Measurements from ENCODE around the gene OR51B2. TPM values are rescaled to one million over a fixed set of nuclear protein-coding genes. Genes with fewer than 3 reads are reported as not detected.

Gene OR51B2
- total and polyA plus RNA-seq, 8 donors = 0.23 TPM; not detected in 7

GRCh38 chr11:5286351-5286750, 37.7 kb downstream of the OR51B2 start:
- ATAC-seq = no peak
- no peaks in the 10 kb centered on the region for H3K9me3 ChIP-seq
- H3K27ac ChIP-seq = no peak overlapping the region

DNA sequence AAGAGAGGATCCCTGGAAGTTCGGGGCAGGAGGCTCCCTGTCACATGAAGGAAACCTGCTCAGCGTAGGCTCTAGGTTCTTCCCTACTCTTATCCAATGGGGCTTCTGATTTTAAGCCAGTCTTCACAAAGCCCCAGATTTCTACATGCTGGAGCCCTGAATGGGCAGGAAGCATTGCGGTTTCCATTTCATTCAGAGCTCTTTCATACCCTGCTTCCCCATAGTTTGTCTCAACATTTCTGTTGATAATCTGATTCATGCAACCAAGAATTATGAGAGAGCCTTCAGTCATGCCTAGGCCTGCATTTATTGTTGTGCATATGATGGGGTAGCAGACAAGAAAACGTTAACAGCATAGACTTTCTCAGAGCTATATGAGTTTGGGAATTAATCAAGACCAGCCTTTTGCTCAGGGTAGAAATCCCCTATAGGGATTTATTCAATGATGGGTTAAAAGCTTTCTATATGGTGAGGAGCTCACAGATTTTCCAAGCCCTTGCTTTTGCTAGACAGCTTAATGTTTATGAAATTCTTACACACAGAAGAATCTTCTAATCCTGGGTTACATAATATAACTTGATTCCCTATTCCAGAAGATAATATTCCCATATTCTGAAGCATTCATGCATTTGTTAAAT, 38.3 kb downstream of the OR51B2 start:
- TF ChIP-seq, protein P1, sequence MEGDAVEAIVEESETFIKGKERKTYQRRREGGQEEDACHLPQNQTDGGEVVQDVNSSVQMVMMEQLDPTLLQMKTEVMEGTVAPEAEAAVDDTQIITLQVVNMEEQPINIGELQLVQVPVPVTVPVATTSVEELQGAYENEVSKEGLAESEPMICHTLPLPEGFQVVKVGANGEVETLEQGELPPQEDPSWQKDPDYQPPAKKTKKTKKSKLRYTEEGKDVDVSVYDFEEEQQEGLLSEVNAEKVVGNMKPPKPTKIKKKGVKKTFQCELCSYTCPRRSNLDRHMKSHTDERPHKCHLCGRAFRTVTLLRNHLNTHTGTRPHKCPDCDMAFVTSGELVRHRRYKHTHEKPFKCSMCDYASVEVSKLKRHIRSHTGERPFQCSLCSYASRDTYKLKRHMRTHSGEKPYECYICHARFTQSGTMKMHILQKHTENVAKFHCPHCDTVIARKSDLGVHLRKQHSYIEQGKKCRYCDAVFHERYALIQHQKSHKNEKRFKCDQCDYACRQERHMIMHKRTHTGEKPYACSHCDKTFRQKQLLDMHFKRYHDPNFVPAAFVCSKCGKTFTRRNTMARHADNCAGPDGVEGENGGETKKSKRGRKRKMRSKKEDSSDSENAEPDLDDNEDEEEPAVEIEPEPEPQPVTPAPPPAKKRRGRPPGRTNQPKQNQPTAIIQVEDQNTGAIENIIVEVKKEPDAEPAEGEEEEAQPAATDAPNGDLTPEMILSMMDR (IDR thresholded peaks at IDR 0.05) = no peak
- H3K4me3 ChIP-seq = no peak overlapping the region
- DNase-seq (no peak), ATAC-seq (no peak)
- H3K4me1 ChIP-seq = no peaks in the 10 kb centered on the region
- H3K27ac ChIP-seq = no peak overlapping the region
- H3K27me3 ChIP-seq = no peaks in the 10 kb centered on the region
- H3K36me3 ChIP-seq = no peaks in the 10 kb centered on the region
- H3K9me3 ChIP-seq = no peaks in the 10 kb centered on the region
- intact Hi-C loops (cut with DNase I) = no loop called here

More at GRCh38 chr11:5286351-5286750, 37.7 kb downstream of the OR51B2 start:
- no peaks in the 10 kb centered on the region for H3K36me3 ChIP-seq
- intact Hi-C loops (cut with DNase I) = no loop called here
- H3K4me3 ChIP-seq = no peak overlapping the region
- H3K27me3 ChIP-seq = no peaks in the 10 kb centered on the region
- no peaks in the 10 kb centered on the region for H3K4me1 ChIP-seq
- TF ChIP-seq, protein P1 (IDR thresholded peaks at IDR 0.05) = no peak
- no peak for DNase-seq

- intact Hi-C loops (cut with DNase I) = no loop called here
- DNase-seq = no peak
- TF ChIP-seq, protein P1 (IDR thresholded peaks at IDR 0.05) = no peak
- H3K4me1 ChIP-seq = no peaks in the 10 kb centered on the region
- H3K36me3 ChIP-seq = no peaks in the 10 kb centered on the region
- H3K27me3 ChIP-seq = no peaks in the 10 kb centered on the region
- no peak for ATAC-seq
- H3K9me3 ChIP-seq = no peaks in the 10 kb centered on the region
- H3K4me3 ChIP-seq = no peak overlapping the region
- no peak overlapping the region for H3K27ac ChIP-seq
These were observed 39.5 kb downstream of the OR51B2 start for GRCh38 chr11:5284637-5285036.

- DNase-seq (no peak), ATAC-seq (no peak)
- Histone ChIP-seq H3K36me3 (no peaks in the 10 kb centered on the region), H3K4me3 (no peak overlapping the region), H3K27ac (no peak overlapping the region), H3K27me3 (no peaks in the 10 kb centered on the region), H3K9me3 (no peaks in the 10 kb centered on the region), H3K4me1 (no peaks in the 10 kb centered on the region)
- intact Hi-C loops (cut with DNase I) = no loop called here
- TF ChIP-seq, protein P1 (IDR thresholded peaks at IDR 0.05) = no peak
These were observed 40.2 kb downstream of the OR51B2 start for GRCh38 chr11:5283882-5284281.

- Histone ChIP-seq H3K4me3 (no peak overlapping the region), H3K27me3 (no peaks in the 10 kb centered on the region), H3K4me1 (no peaks in the 10 kb centered on the region), H3K36me3 (no peaks in the 10 kb centered on the region), H3K27ac (no peak overlapping the region), H3K9me3 (no peaks in the 10 kb centered on the region)
- ATAC-seq (no peak), DNase-seq (no peak)
- intact Hi-C loops (cut with DNase I) = no loop called here
- TF ChIP-seq, protein P1 (IDR thresholded peaks at IDR 0.05) = no peak
These were observed 41.0 kb downstream of the OR51B2 start for GRCh38 chr11:5283086-5283485.
